Upper lobe of left lung (tissue), 4 donors: ENCODE measurements around the gene PRSS3.

Experiments
- CTCF ChIP-seq, 6 experiments: fragments of 450-650 bp in 4 of 6; fragments of 200-600 bp in 2 of 6; sonication (generic) in 2 of 6; IDR thresholded peaks; one replicate each; pipeline ENCODE4 v1.5.1; 2016 to 2019; ENCODE audit warnings: antibody characterized with exemption in 6 of 6
- EP300 ChIP-seq, 4 donors: sonication (generic); formaldehyde crosslinking; IDR thresholded peaks; one replicate each; pipeline ENCODE4 v1.5.1; 2017; ENCODE audit warnings: antibody characterized with exemption in 4 of 4, control low read depth in 2 of 4
- POLR2A ChIP-seq, 4 donors: fragments of 450-650 bp; IDR thresholded peaks; one replicate each; pipeline ENCODE4 v1.5.1; 2016 to 2017; ENCODE audit warnings: antibody characterized with exemption in 4 of 4, mild to moderate bottlenecking in 2 of 4
- POLR2AphosphoS5 ChIP-seq, 2 donors: sonication (generic); formaldehyde crosslinking; IDR thresholded peaks; one replicate each; pipeline ENCODE4 v1.5.1; 2017; ENCODE audit warnings: antibody characterized with exemption in 2 of 2

- no peak for TF ChIP-seq CTCF (IDR thresholded peaks at IDR 0.05)
- TF ChIP-seq POLR2AphosphoS5 (IDR thresholded peaks at IDR 0.05), result no peak
- no peak for TF ChIP-seq EP300 (IDR thresholded peaks at IDR 0.05)
- TF ChIP-seq POLR2A (IDR thresholded peaks at IDR 0.05), result no peak
These were observed 458 bp downstream of the PRSS3 start for GRCh38 chr9:33795819-33796218.
